Forelimb muscle (tissue), 1 donor: ENCODE data around the gene TUBAL3. TPM values are rescaled to one million over a fixed set of nuclear protein-coding genes. Genes with fewer than 3 reads are reported as not detected.
"Not testable (repeated sequence)": the region's sequence is repeated elsewhere in the genome, so short reads cannot be mapped to it uniquely, and the experiment has no call there.

Source experiments
- DNase-seq: peaks from one replicate; pipeline ENCODE4 v3.0.0-alpha.2; 2013; ENCODE audit warnings: low read depth
- polyA plus RNA-seq: library from polyadenylated mRNA; unstranded; fragments of 120-200 nt; gene quantifications from one replicate; pipeline ENCODE4 v1.2.1, GENCODE V29; 2013; ENCODE audit not compliant: insufficient read length

Gene TUBAL3
- polyA plus RNA-seq, 1 donor = 0.20 TPM

GRCh38 chr10:5380395-5380794, 24.2 kb downstream of the TUBAL3 start:
- not testable (repeated sequence) for DNase-seq

DNA sequence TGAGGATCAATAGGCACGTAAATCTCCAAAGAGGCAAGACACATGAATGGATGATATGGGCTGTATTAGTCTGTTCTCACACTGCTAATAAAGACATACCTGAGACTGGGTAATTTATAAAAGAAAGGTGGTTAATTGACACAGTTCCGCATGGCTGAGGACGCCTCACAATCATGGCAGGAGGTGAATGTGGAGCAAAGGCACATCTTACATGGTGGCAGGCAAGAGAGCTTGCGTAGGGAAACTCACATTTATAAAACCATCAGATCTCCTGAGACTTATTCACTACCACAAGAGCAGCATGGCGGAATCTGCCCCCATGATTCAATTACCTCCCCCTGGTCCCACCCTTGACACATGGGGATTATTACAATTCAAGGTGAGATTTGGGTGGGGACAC, 25.4 kb downstream of the TUBAL3 start:
- not testable (repeated sequence) for DNase-seq

DNA sequence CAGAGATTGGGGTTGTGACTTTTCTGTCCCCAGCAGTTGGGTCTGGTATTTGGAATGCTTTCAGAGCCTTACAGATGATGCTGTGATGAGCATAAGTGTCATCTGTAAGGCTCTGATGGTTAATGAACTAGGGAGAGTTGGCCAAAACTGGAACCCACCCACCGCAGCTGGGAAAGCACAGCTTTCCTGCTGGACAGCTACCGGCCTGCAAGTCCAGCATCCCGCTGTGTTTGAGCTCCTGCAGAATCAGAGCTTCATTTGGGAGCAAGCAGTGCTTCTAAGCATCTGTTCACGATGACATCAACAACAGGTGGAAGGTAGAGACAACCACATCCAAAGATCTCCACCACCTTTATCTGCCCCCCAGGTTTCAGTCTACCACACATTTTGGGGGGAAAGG, 28.2 kb downstream of the TUBAL3 start:
- DNase-seq = no peak

DNA sequence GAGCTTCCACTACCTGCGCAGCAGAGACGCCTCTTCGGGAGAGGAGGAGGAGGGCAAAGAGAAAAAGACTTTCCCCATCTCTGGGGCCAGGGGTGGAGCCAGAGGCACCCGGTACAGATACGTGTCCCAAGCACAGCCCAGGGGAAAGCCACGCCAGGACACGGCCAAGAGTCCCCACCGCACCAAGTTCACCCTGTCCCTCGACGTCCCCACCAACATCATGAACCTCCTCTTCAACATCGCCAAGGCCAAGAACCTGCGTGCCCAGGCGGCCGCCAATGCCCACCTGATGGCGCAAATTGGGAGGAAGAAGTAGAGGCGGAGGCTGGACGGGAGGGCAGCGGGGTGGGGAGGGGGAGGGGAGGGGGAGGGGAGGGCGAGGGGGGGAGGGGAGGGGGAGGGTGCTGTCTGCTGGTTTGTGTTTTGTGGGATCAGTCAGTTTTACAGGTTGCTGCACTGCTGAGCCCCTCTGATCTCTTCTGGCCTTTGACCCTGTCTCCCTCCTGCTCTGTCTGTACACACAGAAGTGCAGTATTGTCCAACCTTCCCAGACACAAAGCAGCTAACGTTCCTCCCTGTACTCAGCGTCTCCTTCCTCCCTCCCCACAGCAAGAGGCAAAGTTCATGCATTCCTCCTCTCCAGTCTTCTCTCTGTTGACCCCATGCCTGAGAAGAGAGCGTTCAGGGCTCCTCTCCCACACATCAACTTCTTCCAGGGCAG, 30.6 kb downstream of the TUBAL3 start:
- DNase-seq = no peak

DNA sequence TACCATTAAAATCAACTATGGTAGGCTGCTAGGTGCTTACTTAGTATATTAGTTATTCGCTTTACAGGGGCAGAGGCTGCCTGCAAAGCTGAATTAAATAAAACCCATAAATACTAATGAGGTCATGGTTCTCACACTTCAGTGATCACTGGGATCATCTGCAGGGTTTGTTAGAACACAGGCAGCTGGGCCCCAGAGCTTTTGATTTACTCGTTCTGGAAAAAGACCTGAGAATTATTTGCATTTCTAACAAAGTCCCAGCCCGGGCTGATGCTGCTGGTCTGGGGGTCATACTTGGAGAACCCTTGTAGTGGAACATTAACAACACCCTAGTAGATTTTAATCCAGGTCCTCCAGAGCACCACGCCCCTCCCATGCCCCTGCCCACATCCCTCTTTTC, 31.3 kb downstream of the TUBAL3 start:
- no peak for DNase-seq

DNA sequence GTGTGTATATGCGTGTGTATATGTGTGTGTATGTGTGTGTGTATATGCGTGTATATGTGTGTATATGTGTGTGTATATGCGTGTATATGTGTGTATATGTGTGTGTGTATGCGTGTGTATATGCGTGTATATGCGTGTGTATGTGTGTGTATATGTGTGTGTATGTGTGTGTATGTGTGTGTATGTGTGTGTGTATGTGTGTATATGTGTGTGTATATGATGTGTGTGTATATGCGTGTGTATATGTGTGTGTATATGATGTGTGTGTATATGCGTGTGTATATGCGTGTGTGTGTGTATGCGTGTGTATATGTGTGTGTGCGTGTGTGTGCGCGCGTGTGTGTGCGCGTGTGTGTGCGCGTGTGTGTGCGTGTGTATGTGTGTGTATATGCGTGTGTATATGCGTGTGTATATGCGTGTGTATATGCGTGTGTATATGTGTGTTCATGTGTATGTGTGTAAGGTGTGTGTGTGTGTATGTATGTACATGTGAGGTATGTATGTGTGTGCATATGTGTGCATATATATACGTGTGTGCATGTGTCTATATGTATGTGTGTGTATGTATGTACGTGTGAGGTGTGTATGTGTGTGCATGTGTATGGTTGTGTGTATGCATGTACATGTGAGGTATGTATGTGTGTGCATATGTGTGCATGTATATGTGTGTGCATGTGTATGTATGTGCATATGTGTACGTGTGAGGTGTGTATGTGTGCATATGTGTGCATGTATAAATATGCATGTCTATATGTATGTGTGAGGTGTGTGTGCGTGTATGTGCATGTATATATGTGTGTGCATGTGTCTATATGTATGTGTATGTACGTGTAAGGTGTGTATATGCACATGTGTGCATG, 33.9 kb downstream of the TUBAL3 start:
- DNase-seq = no peak

DNA sequence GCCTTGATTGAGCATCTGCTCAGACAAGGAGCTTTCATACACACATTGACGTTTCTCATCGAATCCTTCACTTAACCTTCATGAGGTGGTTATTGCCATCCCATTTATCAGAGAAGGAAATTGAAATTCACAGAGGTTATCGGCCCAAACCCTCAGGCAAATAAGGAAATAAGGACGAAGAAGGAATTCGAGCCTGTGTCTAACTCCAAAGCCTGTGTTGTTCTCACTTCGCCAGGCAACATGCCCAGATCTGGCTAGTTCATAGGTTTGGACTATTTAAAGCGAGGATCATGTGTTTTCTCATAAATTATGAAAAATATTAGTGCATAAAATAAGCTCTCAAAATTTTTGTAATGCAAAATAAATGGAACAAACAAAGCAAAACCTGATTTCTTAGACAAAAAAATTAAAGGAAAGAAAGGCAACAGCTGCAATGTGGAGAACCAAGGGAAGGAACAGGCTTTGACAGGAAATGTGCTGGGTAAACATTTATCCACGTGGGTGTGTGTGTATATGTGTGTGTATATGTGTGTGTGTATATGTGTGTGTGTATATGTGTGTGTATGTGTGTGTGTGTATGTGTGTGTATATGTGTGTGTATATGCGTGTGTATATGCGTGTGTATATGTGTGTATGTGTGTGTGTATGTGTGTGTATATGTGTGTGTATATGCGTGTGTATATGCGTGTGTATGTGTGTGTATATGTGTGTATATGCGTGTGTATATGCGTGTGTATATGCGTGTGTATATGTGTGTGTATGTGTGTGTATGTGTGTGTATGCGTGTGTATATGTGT, 35.1 kb downstream of the TUBAL3 start:
- DNase-seq = no peak

DNA sequence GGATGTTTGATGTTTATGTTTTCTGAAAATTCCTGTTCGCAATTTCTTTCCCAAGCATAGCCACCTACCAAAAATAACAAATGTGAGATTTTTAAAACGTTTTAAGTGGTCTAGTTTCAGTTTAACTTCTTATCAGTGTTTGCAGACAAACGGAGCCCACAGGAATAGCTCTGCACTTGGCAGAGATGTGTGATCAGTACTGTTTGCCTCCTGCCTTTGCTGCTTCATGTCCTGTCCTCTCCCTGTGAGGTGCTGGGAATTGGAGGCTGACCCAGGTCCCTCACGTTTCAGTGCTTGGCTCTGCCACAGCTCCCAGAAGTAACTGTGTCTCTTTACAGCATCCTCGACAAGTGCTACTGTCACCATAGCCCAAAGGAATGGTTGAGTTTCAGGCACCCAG, 38.7 kb downstream of the TUBAL3 start:
- no peak for DNase-seq

- no peak for DNase-seq
Observed at GRCh38 chr10:5364890-5365338, 39.7 kb downstream of the TUBAL3 start, which contains the start of gene UCN3. TSS of gene UCN3 (plus strand) at chr10:5364966. CDS start at chr10:5373721, 8,755 bp downstream.

DNA sequence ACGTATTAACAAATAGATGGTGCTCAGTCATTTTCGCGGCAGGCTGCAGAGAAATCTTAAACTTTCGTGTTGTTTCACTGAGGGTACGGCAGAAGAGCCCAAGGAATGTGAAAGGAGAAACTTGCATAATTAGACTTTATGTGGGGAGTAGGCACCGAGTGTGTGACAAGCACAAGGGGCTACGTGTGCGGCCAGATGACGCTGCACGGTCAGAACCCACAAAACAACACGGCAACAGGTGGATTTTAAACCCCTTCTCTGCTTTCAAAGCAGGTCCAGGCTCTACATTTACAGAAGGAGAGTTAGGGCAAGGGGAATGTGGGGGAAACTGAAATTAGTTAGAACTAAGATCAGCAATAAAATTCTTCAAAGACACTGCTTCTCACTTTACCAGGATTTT, 40.3 kb downstream of the TUBAL3 start:
- no peak for DNase-seq

- DNase-seq = no peak
Observed at GRCh38 chr10:5362873-5363272, 41.8 kb downstream of the TUBAL3 start.

- DNase-seq = no peak
Observed at GRCh38 chr10:5361966-5362365, 42.7 kb downstream of the TUBAL3 start.

DNA sequence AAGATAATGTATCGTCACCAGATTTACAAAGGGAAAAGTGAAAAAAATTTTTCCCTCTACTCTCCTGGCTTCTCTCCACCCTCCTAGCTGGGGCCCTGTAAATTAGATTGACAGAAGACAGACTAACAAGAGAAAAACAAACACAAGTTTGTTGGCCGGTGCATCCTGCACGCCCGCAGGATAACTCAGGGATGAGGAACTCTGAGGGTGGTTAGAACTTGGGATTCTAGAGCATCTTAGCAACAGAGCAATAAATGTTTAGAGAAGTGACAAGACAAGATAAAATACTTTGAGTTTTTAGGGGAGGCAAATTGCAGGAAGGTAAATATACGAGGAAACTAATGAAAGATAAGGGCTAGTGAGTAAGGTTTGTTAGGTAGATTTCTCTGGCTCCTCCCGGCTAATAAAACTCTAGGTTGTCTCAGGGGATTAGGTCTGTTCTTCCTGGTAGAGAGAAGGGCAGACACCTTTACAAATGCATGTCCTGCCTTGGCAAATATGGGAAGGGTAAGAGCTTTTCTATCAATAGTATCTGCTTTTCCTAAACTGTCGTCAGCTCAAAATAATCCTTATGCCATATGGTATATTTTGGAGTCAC, 44.2 kb downstream of the TUBAL3 start:
- DNase-seq = no peak

- no peak for DNase-seq
Observed at GRCh38 chr10:5356302-5356763, 48.3 kb downstream of the TUBAL3 start.

DNA sequence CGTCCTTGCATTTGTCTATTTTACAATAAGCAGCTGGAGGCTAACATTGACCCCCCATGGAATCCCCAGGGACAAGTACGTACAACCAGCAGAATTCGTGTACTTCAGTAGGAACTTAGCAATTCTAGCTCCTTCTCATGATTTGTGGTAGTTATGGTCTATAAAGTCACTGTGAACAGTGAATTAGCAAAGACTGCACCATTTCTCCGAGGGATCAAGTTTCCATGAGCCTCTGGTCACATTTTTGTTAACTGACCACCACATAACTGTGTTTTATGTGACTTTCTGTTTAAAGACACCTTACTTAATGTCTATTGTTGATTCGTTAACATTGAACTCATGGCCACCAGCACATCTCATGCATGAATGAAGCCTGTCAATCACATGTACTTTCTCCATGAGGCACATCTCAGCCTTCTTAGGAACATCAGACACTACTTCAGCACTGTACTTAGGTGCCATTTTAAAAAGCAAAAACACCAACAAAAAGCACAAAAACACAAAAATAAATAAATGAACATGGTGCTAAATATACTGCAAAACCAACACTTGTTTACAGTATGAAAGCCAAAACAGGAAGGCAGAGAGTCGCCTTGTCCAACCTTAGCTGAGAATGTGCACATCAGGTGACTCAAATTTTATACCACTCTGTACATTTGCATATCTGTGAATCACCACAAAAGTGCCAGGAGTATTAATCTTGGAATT, 48.9 kb downstream of the TUBAL3 start:
- DNase-seq = no peak

- no peak for DNase-seq
Observed at GRCh38 chr10:5354068-5354467, 50.6 kb downstream of the TUBAL3 start.

- no peak for DNase-seq
Observed at GRCh38 chr10:5349362-5349761, 55.3 kb downstream of the TUBAL3 start.

DNA sequence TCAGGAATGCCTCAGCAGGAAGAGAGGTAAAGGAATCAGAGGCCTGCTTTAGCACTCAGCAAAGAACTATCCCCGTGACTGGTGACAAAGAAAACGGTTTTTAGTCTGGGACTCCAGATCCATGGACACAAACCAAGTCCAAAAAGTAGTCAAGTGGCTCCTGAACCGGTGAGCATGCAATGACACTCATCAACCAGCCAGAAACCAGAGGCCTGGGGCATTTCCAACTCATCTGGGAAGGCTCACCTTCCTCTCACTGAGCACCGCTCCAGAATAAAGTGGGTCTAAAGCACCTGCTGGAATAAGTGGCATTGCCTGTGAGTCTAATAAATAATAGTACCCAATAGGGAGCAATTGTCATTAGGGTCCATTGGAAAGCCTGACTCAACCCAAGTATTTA, 57.7 kb downstream of the TUBAL3 start:
- no peak for DNase-seq

- DNase-seq = no peak
Observed at GRCh38 chr10:5344746-5345145, 59.9 kb downstream of the TUBAL3 start.

- no peak for DNase-seq
Observed at GRCh38 chr10:5343979-5344378, 60.6 kb downstream of the TUBAL3 start.

DNA sequence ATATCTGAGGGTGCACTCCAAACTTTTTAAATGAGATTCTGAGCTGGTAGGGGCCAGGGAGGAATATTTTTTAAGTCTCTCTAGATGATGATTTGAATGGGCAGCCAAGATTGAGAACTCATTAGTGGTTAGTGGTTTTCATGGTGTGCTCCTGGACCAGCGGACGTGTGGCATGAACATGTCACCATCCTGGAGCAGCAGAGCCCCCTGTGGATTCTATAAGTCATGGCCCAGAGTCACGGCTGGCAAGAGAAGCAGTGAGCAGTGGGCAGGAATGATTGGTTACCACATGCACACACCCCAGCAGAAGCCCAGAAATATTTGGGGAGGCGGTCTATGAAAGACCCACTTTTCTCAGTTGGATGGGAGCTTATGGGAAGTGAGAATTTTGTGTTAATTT, 61.1 kb downstream of the TUBAL3 start:
- no peak for DNase-seq
